CD4-positive, alpha-beta T cell treated with Interleukin-2 at 100 ng/mL for 4 hours (primary cell): ENCODE results near the gene ZFYVE9.
"Not testable (repeated sequence)": the region's sequence is repeated elsewhere in the genome, so short reads cannot be mapped to it uniquely, and the experiment has no call there.

Experiments used
- DNase-seq: peaks from one replicate; pipeline ENCODE4 v3.0.0-alpha.2; 2020; ENCODE audit warnings: low spot score

Gene ZFYVE9

GRCh38 chr1:52190500-52191252 is 48.8 kb downstream of the ZFYVE9 start:
- no peak for DNase-seq

GRCh38 chr1:52191395-52191965 is 49.6 kb downstream of the ZFYVE9 start:
- DNase-seq = no peak

- DNase-seq = no peak
These were observed 50.1 kb downstream of the ZFYVE9 start for GRCh38 chr1:52192024-52192423.

- DNase-seq = no peak
These were observed 50.5 kb downstream of the ZFYVE9 start for GRCh38 chr1:52192436-52192835.

- DNase-seq = no peak
These were observed 52.1 kb downstream of the ZFYVE9 start for GRCh38 chr1:52193985-52194384.

- DNase-seq = no peak
These were observed 53.3 kb downstream of the ZFYVE9 start for GRCh38 chr1:52195161-52195560.

GRCh38 chr1:52203935-52204625 is 62.2 kb downstream of the ZFYVE9 start:
- DNase-seq = no peak

GRCh38 chr1:52204696-52205095 is 62.8 kb downstream of the ZFYVE9 start:
- DNase-seq = no peak

GRCh38 chr1:52206686-52207085 is 64.8 kb downstream of the ZFYVE9 start:
- not testable (repeated sequence) for DNase-seq

- DNase-seq = no peak
These were observed 67.5 kb downstream of the ZFYVE9 start for GRCh38 chr1:52209429-52209828.

GRCh38 chr1:52210044-52210443 is 68.2 kb downstream of the ZFYVE9 start:
- DNase-seq = no peak

- DNase-seq = no peak
These were observed 75.1 kb downstream of the ZFYVE9 start for GRCh38 chr1:52216907-52217458.

- no peak for DNase-seq
These were observed 83.3 kb downstream of the ZFYVE9 start for GRCh38 chr1:52225174-52225573.

- DNase-seq = no peak
These were observed 87.6 kb downstream of the ZFYVE9 start for GRCh38 chr1:52229494-52229893.

- DNase-seq = no peak
These were observed 91.6 kb downstream of the ZFYVE9 start for GRCh38 chr1:52233463-52233862.

- DNase-seq = no peak
These were observed 92.1 kb downstream of the ZFYVE9 start for GRCh38 chr1:52234014-52234413.

GRCh38 chr1:52234708-52235107 is 92.8 kb downstream of the ZFYVE9 start:
- DNase-seq = no peak

GRCh38 chr1:52235646-52236045 is 93.8 kb downstream of the ZFYVE9 start:
- DNase-seq = no peak

- DNase-seq = no peak
These were observed 95.5 kb downstream of the ZFYVE9 start for GRCh38 chr1:52237430-52237829.

GRCh38 chr1:52238474-52238873 is 96.6 kb downstream of the ZFYVE9 start:
- DNase-seq = no peak

- no peak for DNase-seq
These were observed 97.2 kb downstream of the ZFYVE9 start for GRCh38 chr1:52238887-52239707.

GRCh38 chr1:52239708-52240001 is 97.8 kb downstream of the ZFYVE9 start:
- no peak for DNase-seq
